Measurements from ENCODE around the gene MAPK8.

MAPK8 gene

DNA sequence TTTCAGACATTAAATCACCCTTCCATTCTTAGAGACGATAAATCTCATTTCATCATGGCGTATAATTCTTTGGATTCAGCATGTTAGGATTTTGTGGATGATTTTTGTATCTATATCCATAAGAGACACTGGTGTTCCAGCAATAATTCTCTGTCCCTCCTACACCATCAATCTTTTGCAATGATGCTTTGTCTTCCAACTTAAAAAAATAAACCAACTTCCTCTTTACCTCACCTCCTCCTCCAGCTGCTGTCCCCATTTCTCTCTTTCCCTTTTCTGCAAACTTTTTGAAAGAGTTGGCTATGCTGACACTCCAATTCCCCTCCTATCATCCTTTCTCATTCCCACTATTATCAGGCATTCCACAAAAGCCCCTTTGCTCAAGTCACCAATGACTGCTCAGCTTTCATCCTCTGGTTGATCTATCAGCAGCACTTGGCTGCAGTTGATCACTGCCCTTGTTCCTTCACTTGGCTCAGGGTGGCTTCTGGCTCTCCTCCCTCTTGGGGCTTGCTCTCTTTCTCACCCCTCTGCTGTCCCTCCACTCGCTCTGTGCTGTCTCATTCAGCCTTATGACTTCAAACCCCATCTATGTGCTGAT is 168.4 kb downstream of the MAPK8 start:
- no peak overlapping the region for H3K27ac ChIP-seq (ENCODE audit: low read length)
- H3K79me2 ChIP-seq (ENCODE audit: insufficient read depth, low read length) = no peaks in the 10 kb centered on the region

DNA sequence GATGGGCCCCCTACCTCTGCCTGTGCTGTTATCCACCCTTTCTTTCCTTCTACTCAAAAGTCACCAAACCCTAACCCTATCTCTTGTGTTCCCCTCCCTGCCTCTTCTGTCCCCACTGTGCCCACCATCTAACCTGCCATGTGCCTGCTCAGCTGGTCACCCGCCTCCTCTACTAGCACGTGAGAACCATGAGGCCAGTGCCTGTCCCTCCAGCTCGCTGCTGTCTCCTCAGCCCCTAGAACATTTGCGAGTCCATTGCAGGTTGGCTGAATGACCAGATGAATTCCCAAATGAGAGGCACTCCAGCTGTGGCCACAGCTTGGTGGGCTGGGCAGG is 169.4 kb downstream of the MAPK8 start:
- Histone ChIP-seq H3K4me3 (ENCODE audit: low read depth in 1 of 2, low read length in 2 of 2) (no peak overlapping the region), H3K27ac (ENCODE audit: low read length) (no peak overlapping the region), H3K9ac (ENCODE audit: low read depth, low read length) (no peak overlapping the region), H3K36me3 (ENCODE audit: insufficient read depth, low read length) (no peaks in the 10 kb centered on the region), H2AFZ (ENCODE audit: low read depth, low read length) (no peak overlapping the region), H4K20me1 (ENCODE audit: insufficient read depth, low read length) (no peaks in the 10 kb centered on the region), H3K4me1 (ENCODE audit: insufficient read depth, low read length) (no peaks in the 10 kb centered on the region), H3K79me2 (ENCODE audit: insufficient read depth, low read length) (no peaks in the 10 kb centered on the region), H3K27me3 (ENCODE audit: insufficient read depth, low read length, poor library complexity) (peaks cover 3% of the 10 kb centered on the region), H3K4me2 (ENCODE audit: insufficient read depth, low read length) (no peak overlapping the region), H3K9me3 (ENCODE audit: insufficient read depth, low read length, severe bottlenecking) (no peaks in the 10 kb centered on the region)
- TF ChIP-seq EZH2 (IDR thresholded peaks at IDR 0.05; ENCODE audit: borderline replicate concordance, low read depth, low read length, severe bottlenecking) = no peak
- TF ChIP-seq, protein P1, sequence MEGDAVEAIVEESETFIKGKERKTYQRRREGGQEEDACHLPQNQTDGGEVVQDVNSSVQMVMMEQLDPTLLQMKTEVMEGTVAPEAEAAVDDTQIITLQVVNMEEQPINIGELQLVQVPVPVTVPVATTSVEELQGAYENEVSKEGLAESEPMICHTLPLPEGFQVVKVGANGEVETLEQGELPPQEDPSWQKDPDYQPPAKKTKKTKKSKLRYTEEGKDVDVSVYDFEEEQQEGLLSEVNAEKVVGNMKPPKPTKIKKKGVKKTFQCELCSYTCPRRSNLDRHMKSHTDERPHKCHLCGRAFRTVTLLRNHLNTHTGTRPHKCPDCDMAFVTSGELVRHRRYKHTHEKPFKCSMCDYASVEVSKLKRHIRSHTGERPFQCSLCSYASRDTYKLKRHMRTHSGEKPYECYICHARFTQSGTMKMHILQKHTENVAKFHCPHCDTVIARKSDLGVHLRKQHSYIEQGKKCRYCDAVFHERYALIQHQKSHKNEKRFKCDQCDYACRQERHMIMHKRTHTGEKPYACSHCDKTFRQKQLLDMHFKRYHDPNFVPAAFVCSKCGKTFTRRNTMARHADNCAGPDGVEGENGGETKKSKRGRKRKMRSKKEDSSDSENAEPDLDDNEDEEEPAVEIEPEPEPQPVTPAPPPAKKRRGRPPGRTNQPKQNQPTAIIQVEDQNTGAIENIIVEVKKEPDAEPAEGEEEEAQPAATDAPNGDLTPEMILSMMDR (IDR thresholded peaks at IDR 0.05; ENCODE audit: borderline replicate concordance, extremely low read depth, low read length, poor library complexity, severe bottlenecking) = no peak
- no peak for ATAC-seq (ENCODE audit: insufficient read depth, low read depth)
- no peak for DNase-seq

More for the DNA sequence above, 168.4 kb downstream of the MAPK8 start:
- H3K4me1 ChIP-seq (ENCODE audit: insufficient read depth, low read length) = no peaks in the 10 kb centered on the region
- H3K4me2 ChIP-seq (ENCODE audit: insufficient read depth, low read length) = no peak overlapping the region
- H3K27me3 ChIP-seq (ENCODE audit: insufficient read depth, low read length, poor library complexity) = peaks cover 3% of the 10 kb centered on the region
- H3K4me3 ChIP-seq (ENCODE audit: low read depth in 1 of 2, low read length in 2 of 2) = no peak overlapping the region
- ATAC-seq (ENCODE audit: insufficient read depth, low read depth) (no peak), DNase-seq (no peak)
- H3K36me3 ChIP-seq (ENCODE audit: insufficient read depth, low read length) = no peaks in the 10 kb centered on the region
- no peak overlapping the region for H2AFZ ChIP-seq (ENCODE audit: low read depth, low read length)
- TF ChIP-seq, protein P1 (IDR thresholded peaks at IDR 0.05; ENCODE audit: borderline replicate concordance, extremely low read depth, low read length, poor library complexity, severe bottlenecking) = no peak
- no peak for TF ChIP-seq EZH2 (IDR thresholded peaks at IDR 0.05; ENCODE audit: borderline replicate concordance, low read depth, low read length, severe bottlenecking)
- no peaks in the 10 kb centered on the region for H4K20me1 ChIP-seq (ENCODE audit: insufficient read depth, low read length)
- H3K9ac ChIP-seq (ENCODE audit: low read depth, low read length) = no peak overlapping the region
- no peaks in the 10 kb centered on the region for H3K9me3 ChIP-seq (ENCODE audit: insufficient read depth, low read length, severe bottlenecking)

DNA sequence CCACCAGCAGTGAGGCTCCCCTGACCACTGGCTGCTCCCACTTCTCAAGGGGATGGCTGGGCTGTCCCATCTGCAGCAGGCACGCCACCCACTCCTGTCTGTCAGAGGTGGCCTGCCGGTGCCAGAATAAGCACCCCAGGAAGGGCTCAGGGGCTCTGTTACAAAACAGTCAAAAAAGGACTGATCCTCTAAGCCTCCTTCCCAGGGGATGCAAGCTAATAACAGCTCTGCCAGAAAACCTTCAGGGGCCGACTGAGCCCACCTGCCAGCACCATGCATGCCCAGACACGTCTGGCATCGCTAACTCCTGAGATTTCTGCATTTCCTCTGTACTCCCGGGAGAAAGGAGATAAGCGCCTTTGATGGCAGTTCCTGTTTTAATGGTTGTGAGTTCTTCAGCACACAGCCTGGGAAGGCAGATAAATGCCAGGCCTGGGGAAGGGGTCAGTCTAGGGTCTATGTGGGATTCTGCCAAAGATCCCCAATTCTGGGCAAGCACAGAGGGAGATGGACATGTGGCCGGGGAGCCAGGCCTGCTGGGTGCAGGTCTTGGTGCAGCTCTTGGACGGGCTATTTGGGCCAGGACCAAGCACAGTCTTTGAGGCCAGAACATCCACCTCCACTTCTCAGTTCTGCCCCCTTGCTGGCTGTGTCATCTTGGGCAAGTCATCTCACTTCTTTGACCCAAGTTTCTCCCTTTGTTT is 170.0 kb downstream of the MAPK8 start:
- Histone ChIP-seq H3K4me3 (ENCODE audit: low read depth in 1 of 2, low read length in 2 of 2) (no peak overlapping the region), H3K79me2 (ENCODE audit: insufficient read depth, low read length) (no peaks in the 10 kb centered on the region), H2AFZ (ENCODE audit: low read depth, low read length) (no peak overlapping the region), H3K4me2 (ENCODE audit: insufficient read depth, low read length) (no peak overlapping the region), H3K9ac (ENCODE audit: low read depth, low read length) (no peak overlapping the region), H3K4me1 (ENCODE audit: insufficient read depth, low read length) (no peaks in the 10 kb centered on the region), H4K20me1 (ENCODE audit: insufficient read depth, low read length) (no peaks in the 10 kb centered on the region), H3K36me3 (ENCODE audit: insufficient read depth, low read length) (no peaks in the 10 kb centered on the region), H3K9me3 (ENCODE audit: insufficient read depth, low read length, severe bottlenecking) (no peaks in the 10 kb centered on the region), H3K27ac (ENCODE audit: low read length) (no peak overlapping the region), H3K27me3 (ENCODE audit: insufficient read depth, low read length, poor library complexity) (peaks cover 3% of the 10 kb centered on the region)
- DNase-seq = no peak
- ATAC-seq (ENCODE audit: insufficient read depth, low read depth) = no peak
- no peak for TF ChIP-seq EZH2 (IDR thresholded peaks at IDR 0.05; ENCODE audit: borderline replicate concordance, low read depth, low read length, severe bottlenecking)
- TF ChIP-seq, protein P1 (IDR thresholded peaks at IDR 0.05; ENCODE audit: borderline replicate concordance, extremely low read depth, low read length, poor library complexity, severe bottlenecking) = no peak

All from DND-41 (cell line).